ENCODE measurements around the gene PXT1. TPM values are rescaled to one million over a fixed set of nuclear protein-coding genes. Genes with fewer than 3 reads are reported as not detected.
A peak's percentile ranks its signal among the peaks of the same experiment; 100 is the strongest.
"Not testable (repeated sequence)": the region's sequence is repeated elsewhere in the genome, so short reads cannot be mapped to it uniquely, and the experiment has no call there.

The PXT1 gene
- total RNA-seq, 2 experiments from 2014 or later, result 0.35 TPM; not detected in 1

DNA sequence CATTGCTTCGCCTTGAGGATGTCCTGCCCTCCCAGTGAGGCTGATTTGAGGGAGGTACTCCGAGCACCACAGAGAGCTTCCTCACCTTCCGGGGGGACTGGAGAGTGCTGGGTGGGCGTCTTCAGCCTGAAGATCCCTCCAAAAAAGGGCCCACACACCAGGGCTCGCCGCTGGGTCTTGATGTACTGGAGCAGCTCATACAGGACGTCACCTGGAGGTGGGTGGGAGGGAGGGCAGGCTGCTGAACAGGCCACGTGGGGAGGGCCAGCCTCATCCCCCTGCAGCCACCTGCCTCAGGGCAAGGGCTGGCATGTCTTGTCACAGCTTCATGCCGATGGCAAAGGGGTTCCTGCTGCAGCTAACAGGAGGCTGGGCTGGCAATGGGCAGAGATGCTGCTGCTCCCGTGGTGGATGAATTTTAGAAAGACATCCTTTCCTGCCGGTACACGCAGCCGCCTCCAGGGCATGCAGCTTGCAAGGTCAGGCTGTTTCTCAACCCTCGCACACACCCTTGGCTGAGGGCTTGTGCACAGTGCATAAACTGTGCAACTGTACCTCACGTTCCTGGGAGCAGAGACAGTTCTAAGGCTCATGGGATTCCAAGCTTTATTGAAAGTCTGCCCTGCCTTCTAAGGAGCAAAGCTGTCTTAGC is 69.2 kb downstream of the PXT1 start:
- CTCF ChIA-PET, result interaction anchor here (1.6 kb wide), 1 partner anchor 33 kb away, joined by 5 read pairs; no protein-coding TSS in a partner anchor
- POLR2A ChIA-PET, result no interaction called here
- peaks cover 50% of the 10 kb centered on the region for H3K36me3 Mint-ChIP-seq (ENCODE audit: low read depth)
- H3K4me1 Mint-ChIP-seq, result peaks cover 11% of the 10 kb centered on the region
- DNase-seq, result no peak
- H3K4me3 Mint-ChIP-seq, result no peak overlapping the region
- no peaks in the 10 kb centered on the region for H3K9me3 Mint-ChIP-seq
- no peaks in the 10 kb centered on the region for H3K27me3 Mint-ChIP-seq
- no peak overlapping the region for H3K27ac Mint-ChIP-seq

DNA sequence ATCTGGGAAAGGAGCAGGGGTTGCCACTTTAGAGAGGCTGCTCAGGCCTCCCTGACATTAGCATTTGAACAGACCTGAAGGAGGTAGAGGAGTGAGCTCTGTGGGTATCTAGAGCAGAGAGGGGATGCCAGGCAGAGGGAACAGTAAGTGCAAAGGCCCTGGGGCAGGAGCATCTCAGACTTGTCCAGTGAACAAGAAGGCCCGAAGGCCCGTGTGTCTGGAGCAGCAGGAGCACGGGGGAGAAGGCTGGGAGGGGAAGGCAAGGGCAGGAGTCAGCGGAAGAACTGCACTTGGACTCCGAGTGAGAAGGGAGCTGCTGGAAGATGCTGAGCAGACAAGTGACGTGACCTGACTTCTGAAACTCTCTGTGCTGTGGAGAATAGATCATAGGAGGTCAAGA is 70.6 kb downstream of the PXT1 start:
- Mint-ChIP-seq H3K36me3 (ENCODE audit: low read depth) (peaks cover 46% of the 10 kb centered on the region), H3K4me1 (no peaks in the 10 kb centered on the region), H3K9me3 (no peaks in the 10 kb centered on the region), H3K27ac (no peak overlapping the region), H3K4me3 (no peak overlapping the region), H3K27me3 (no peaks in the 10 kb centered on the region)
- no peak for DNase-seq
- CTCF ChIA-PET, result no interaction called here
- POLR2A ChIA-PET, result no interaction called here

DNA sequence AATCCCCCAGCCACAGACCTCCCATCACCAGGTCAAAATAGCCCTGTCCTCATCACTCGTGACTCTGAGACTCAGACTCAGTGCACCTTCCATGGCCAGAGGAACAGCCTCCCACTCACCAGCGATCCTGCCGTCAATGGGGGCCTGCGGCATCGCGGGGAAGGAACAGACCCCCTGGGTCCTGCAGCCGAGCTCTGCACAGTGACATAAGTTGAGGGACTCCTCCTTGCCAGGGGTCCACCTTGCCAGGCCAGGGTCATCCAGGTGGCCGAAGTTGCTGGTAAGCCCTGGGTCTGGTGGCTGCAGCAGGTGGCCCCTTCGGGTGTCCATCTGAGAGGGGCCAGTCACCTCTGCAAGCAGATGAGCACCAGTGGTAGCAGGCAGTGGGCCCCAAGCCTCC is 71.4 kb downstream of the PXT1 start:
- ChIA-PET POLR2A (no interaction called here), CTCF (no interaction called here)
- Mint-ChIP-seq H3K9me3 (no peaks in the 10 kb centered on the region), H3K4me1 (no peaks in the 10 kb centered on the region), H3K27me3 (no peaks in the 10 kb centered on the region), H3K4me3 (no peak overlapping the region), H3K27ac (no peak overlapping the region), H3K36me3 (ENCODE audit: low read depth) (peaks cover 48% of the 10 kb centered on the region)
- DNase-seq, result no peak

DNA sequence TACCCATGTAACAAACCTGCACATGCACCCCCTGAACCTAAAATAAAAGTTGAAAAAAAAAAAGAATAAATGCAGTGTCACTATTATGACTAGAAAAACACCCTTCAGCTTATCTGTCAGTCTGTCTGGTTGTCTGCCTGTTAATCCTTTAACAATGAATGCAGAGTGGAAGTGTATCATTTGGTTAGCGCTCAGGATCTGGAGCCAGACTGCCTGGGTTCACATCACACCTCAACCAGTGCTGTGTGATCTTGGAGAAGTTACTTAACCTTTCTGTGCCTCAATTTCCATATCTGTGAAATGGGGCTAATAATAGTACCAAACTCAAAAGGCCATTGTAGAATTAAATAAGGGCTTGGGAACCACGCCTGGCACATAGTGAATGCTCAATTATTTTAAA is 72.0 kb downstream of the PXT1 start:
- CTCF ChIA-PET, result interaction anchor here (1.2 kb wide), 1 partner anchor 30 kb away, joined by 3 read pairs; no protein-coding TSS in a partner anchor
- no peak overlapping the region for H3K4me3 Mint-ChIP-seq
- POLR2A ChIA-PET, result no interaction called here

DNA sequence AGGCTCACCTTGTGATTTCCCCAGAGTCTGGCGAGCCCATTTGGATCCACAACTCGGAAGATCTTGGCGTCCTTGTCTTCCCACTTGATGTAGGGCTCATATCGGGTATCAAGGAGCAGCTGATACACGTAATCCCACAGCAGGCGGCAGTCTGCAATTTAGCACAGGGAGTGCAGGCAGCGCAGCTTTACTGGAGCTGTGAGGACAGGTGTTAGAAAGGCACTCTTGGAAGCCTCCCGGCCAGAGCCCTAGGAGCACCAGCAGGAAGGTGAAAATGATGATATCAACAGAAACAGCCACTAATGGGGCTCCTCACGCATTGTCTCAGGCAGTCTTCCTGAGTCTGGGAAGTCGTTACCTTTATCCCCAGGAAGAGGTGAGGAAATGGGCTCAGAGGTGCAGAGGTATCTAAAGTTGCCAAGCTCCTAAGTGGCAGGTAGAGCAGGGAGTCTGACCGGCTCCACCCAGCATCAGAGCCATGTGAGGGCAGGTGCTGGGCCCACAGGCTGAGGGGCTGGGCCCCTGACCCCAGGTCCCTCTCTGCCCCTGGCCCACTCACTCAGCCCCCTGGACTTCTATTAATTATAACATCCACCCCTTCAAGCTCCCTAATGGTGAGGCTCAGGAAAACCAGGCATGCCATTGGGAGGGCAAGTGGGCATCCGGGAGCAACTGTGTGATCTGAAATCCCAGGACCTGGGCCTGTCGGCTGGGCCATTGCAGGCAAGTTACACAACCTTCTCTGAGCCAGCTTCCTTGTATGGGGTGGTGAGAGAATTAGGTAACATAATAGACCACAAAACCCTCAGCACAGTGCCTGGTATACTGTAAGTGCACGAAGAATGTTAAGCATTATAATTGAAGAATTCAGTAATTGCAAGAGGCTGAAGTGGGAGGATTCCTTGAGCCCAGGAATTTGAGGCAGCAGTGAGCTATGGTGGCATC is 73.5 kb downstream of the PXT1 start:
- POLR2A ChIA-PET, result interaction anchor here (1.0 to 1.9 kb wide), 3 partner anchors 11 to 225 kb away, joined by 3 to 8 read pairs (median 4); partner anchors contain the start of gene ETV7
- Mint-ChIP-seq H3K4me3 (no peak overlapping the region), H3K4me1 (peaks cover 10% of the 10 kb centered on the region), H3K36me3 (ENCODE audit: low read depth) (peaks cover 45% of the 10 kb centered on the region), H3K9me3 (no peaks in the 10 kb centered on the region), H3K27me3 (no peaks in the 10 kb centered on the region), H3K27ac (no peak overlapping the region)
- DNase-seq, result no peak
- CTCF ChIA-PET, result interaction anchor here (1.2 kb wide), 1 partner anchor 29 kb away, joined by 3 read pairs; no protein-coding TSS in a partner anchor

More for the DNA sequence above, 72.0 kb downstream of the PXT1 start:
- no peak for DNase-seq
- no peak overlapping the region for H3K27ac Mint-ChIP-seq
- no peaks in the 10 kb centered on the region for H3K27me3 Mint-ChIP-seq
- peaks cover 43% of the 10 kb centered on the region for H3K36me3 Mint-ChIP-seq (ENCODE audit: low read depth)
- no peaks in the 10 kb centered on the region for H3K9me3 Mint-ChIP-seq
- H3K4me1 Mint-ChIP-seq, result no peaks in the 10 kb centered on the region

DNA sequence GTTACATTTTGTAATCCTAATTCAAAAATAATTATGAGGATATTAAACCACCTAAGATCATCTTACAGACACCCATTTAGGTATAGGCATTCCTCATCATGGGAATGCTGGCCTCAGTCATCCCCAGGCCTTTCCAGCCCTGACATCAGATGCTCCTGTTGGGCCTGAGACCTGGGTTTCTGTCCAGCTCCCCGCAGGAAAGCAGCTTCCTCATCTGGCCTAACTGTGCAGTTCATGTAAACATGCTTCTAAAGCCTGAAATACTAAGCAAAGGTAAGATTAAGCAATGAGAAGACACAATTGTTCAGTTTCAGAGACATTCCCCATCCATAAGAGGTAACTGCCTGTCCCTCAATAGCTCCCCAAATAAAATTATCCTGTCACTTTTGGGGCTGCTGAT is 74.2 kb downstream of the PXT1 start:
- no peak overlapping the region for H3K27ac Mint-ChIP-seq
- H3K4me1 Mint-ChIP-seq, result peaks cover 10% of the 10 kb centered on the region
- POLR2A ChIA-PET, result interaction anchor here (1.0 to 1.9 kb wide), 2 partner anchors 12 to 18 kb away, joined by 3 to 8 read pairs; partner anchors contain the start of gene ETV7

DNA sequence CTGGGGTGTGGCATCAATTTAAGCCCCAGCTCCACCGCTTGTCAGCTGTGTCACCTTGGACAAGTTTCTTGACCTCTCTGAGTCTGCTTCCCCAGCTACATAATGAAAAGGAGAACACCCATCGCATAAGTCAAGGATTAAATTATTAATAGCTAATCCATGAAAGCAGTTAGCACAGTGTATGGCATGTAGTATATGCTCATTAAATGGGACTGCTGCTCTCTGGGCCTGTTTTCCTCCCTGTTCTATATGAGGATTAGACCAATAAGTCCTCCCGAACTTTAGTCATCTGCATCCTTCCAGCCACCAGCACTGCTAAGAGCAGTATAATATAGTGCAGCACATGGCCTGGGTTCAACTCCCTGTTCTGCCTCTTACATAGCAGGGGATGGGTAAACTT is 74.9 kb downstream of the PXT1 start:
- Mint-ChIP-seq H3K36me3 (ENCODE audit: low read depth) (peaks cover 52% of the 10 kb centered on the region), H3K27me3 (no peaks in the 10 kb centered on the region), H3K9me3 (no peaks in the 10 kb centered on the region), H3K27ac (no peak overlapping the region), H3K4me1 (peaks cover 10% of the 10 kb centered on the region), H3K4me3 (no peak overlapping the region)
- POLR2A ChIA-PET, result interaction anchor here (1.0 to 1.9 kb wide), 2 partner anchors 13 to 19 kb away, joined by 3 to 8 read pairs; partner anchors contain the start of gene ETV7
- DNase-seq, result no peak
- CTCF ChIA-PET, result interaction anchor here (0.6 to 1.1 kb wide), 2 partner anchors 19 to 61 kb away, joined by 3 read pairs; no protein-coding TSS in a partner anchor

More for the DNA sequence above, 74.2 kb downstream of the PXT1 start:
- no peaks in the 10 kb centered on the region for H3K27me3 Mint-ChIP-seq
- peaks cover 47% of the 10 kb centered on the region for H3K36me3 Mint-ChIP-seq (ENCODE audit: low read depth)
- CTCF ChIA-PET, result interaction anchor here (1.1 kb wide), 1 partner anchor 18 kb away, joined by 3 read pairs; no protein-coding TSS in a partner anchor
- H3K4me3 Mint-ChIP-seq, result no peak overlapping the region
- H3K9me3 Mint-ChIP-seq, result no peaks in the 10 kb centered on the region
- no peak for DNase-seq

DNA sequence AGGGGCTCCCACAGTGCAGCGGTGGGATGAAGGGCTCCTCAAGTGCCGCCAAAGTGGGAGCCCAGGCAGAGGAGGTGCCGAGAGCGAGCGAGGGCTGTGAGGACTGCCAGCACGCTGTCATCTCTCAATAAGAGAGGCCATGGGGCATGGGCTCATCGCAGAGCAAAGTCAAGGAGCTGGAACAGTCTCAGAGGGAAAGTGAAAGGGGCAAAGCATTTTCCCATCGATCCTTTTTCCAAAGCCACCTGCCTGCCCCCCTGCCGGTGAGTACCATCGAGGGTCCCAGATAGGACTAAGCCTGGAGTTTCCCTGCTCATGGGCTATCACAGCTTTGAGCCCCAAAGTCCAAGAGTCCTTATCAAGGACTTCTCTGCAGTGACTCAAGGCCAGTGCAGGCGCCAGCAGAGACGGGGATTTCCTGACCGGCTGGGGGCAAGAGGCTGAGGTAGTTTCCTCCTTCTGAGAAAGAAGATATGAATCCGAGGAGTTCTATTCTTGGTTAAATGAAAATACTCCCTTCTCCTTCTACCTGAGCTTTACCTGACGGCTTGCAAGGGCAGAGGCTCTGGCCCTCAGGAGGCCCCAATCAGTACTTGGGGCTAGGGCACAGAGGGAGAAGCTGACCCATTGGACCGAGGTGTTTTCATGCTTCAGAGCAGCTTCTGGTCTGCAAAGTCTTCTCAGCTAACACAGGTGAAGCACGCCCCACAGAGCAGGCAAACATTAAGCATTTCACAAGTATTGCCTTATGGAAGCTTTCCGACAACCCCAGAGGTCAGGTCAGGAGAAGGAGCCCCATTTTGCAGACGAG is 77.8 kb downstream of the PXT1 start:
- POLR2A ChIA-PET, result interaction anchor here (0.9 to 1.6 kb wide), 4 partner anchors 9 to 337 kb away, joined by 3 read pairs; partner anchors contain the start of gene MAPK14
- H3K4me1 Mint-ChIP-seq, result peaks cover 13% of the 10 kb centered on the region

DNA sequence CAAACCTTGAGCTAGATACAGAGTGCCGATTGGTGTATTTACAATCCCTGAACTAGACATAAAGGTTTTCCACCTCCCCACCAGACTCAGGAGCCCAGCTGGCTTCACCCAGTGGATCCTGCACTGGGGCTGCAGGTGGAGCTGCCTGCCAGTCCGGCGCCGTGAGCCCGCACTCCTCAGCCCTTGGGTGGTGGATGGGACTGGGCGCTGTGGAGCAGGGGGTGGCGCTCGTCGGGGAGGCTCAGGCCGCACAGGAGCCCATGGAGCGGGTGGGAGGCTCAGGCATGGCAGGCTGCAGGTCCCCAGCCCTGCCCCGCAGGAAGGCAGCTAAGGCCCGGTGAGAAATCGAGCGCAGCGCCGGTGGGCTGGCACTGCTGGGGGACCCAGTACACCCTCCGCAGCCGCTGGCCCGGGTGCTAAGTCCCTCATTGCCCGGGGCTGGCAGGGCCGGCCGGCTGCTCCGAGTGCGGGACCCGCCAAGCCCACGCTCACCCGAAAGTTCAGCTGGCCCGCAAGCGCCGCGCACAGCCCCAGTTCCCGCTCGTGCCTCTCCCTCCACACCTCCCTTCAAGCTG is 78.5 kb downstream of the PXT1 start:
- not testable (repeated sequence) for DNase-seq, H3K27me3 Mint-ChIP-seq, H3K4me3 Mint-ChIP-seq, H3K27ac Mint-ChIP-seq, H3K9me3 Mint-ChIP-seq
- Mint-ChIP-seq H3K4me1 (peaks cover 13% of the 10 kb centered on the region), H3K36me3 (ENCODE audit: low read depth) (peaks cover 34% of the 10 kb centered on the region)
- ChIA-PET CTCF (interaction anchor here (1.2 kb wide), 1 partner anchor 62 kb away, joined by 3 read pairs; no protein-coding TSS in a partner anchor), POLR2A (interaction anchor here (0.9 to 1.1 kb wide), 2 partner anchors 8 to 17 kb away, joined by 3 read pairs; no protein-coding TSS in a partner anchor)

More for the DNA sequence above, 77.8 kb downstream of the PXT1 start:
- H3K4me3 Mint-ChIP-seq, result no peak overlapping the region
- H3K27ac Mint-ChIP-seq, result peak overlapping the region; percentile 42
- peaks cover 1% of the 10 kb centered on the region for H3K27me3 Mint-ChIP-seq
- no peaks in the 10 kb centered on the region for H3K9me3 Mint-ChIP-seq
- peaks cover 34% of the 10 kb centered on the region for H3K36me3 Mint-ChIP-seq (ENCODE audit: low read depth)
- CTCF ChIA-PET, result interaction anchor here (1.1 to 1.2 kb wide), 2 partner anchors 24 to 63 kb away, joined by 3 read pairs; no protein-coding TSS in a partner anchor
- peak; percentile 34 for DNase-seq

DNA sequence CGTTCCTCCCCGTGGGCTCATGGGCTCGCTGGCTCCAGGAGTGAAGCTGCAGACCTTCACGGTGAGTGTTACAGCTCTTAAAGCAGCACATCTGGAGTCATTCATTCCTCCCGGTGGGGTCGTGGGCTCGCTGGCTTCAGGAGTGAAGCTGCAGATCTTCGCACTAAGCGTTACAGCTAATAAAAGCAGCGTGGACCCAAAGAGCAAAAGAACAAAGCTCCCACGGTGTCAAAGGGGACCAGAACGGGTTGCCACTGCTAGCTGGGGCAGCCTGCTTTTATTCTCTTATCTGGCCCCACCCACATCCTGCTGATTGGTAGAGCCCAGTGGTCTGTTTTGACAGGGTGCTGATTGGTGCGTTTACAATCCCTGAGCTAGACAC is 79.3 kb downstream of the PXT1 start:
- CTCF ChIA-PET, result interaction anchor here (1.5 to 4.0 kb wide), 2 partner anchors 9 to 22 kb away, joined by 3 to 21 read pairs; no protein-coding TSS in a partner anchor
- H3K27ac Mint-ChIP-seq, H3K27me3 Mint-ChIP-seq, H3K4me3 Mint-ChIP-seq, DNase-seq, POLR2A ChIA-PET, H3K9me3 Mint-ChIP-seq: not testable (repeated sequence)
- peaks cover 27% of the 10 kb centered on the region for H3K36me3 Mint-ChIP-seq (ENCODE audit: low read depth)
- H3K4me1 Mint-ChIP-seq, result peaks cover 13% of the 10 kb centered on the region

DNA sequence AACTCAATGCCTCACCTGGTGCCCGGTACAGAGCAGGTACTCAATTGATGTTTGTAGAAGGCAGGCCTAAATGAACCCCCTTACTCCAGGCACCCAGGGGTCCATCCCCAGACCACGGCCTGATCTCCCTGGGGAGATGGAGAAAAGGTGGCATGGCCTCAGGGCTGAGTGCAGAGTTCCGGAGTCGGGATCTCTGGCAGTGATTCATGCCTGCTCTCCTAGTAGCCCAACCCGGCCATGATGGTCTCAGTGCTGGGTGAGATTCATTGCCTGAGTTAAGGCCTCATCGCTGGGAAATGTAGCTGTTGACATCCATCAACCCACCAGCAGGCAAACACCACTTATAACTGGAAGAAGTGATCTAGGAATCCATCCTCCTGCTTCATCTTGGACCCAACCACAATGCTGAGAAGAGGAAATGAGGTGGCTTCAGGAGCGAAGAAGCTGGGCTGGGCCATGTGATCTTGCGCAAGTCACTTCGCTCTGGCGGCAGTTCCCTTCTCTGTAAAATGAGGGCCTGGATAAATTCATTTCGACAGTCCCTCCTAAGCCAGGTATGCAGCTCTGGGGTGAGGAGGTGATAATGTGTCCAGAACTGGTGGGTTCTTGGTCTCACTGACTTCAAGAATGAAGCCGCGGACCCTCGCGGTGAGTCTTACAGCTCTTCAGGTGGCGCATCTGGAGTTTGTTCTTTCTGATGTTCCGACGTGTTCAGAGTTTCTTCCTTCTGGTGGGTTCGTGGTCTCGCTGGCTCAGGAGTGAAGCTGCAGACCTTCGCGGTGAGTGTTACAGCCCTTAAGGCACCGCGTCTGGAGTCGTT is 79.9 kb downstream of the PXT1 start:
- ChIA-PET POLR2A (interaction anchor here (0.9 kb wide), 1 partner anchor 334 kb away, joined by 4 read pairs; no protein-coding TSS in a partner anchor), CTCF (interaction anchor here (1.0 to 4.0 kb wide), 5 partner anchors 8 to 334 kb away, joined by 3 to 21 read pairs (median 3); no protein-coding TSS in a partner anchor)
- H3K4me1 Mint-ChIP-seq, result peaks cover 18% of the 10 kb centered on the region
- H3K36me3 Mint-ChIP-seq (ENCODE audit: low read depth), result peaks cover 27% of the 10 kb centered on the region
- no peak overlapping the region for H3K4me3 Mint-ChIP-seq
- no peak overlapping the region for H3K27ac Mint-ChIP-seq
- peaks cover 3% of the 10 kb centered on the region for H3K27me3 Mint-ChIP-seq
- no peaks in the 10 kb centered on the region for H3K9me3 Mint-ChIP-seq
- no peak for DNase-seq
